Transverse colon (tissue), 3 donors: ENCODE data around the gene MYO5B.
"Not testable (repeated sequence)": the region's sequence is repeated elsewhere in the genome, so short reads cannot be mapped to it uniquely, and the experiment has no call there.

Experiments used
- EP300 ChIP-seq: sonication (generic); formaldehyde crosslinking; IDR thresholded peaks from one replicate; pipeline ENCODE4 v1.6.1; 2017; ENCODE audit warnings: antibody characterized with exemption, low read depth
- POLR2A ChIP-seq: fragments of 450-650 bp; IDR thresholded peaks from one replicate; pipeline ENCODE4 v1.6.1; 2016; ENCODE audit warnings: antibody characterized with exemption, mild to moderate bottlenecking, moderate library complexity
- TF ChIP-seq, protein P1 (sequence below), 5 experiments: fragments of 200-600 bp in 3 of 5; fragments of 450-650 bp in 2 of 5; sonication (generic) in 3 of 5; IDR thresholded peaks; 1 replicate in 2 of 5; 2 replicates in 3 of 5; pipeline ENCODE4 v1.5.1; 2016 to 2017; ENCODE audit warnings: antibody characterized with exemption in 5 of 5, inconsistent platforms in 3 of 5, mild to moderate bottlenecking in 2 of 5, moderate library complexity in 1 of 5

DNA sequence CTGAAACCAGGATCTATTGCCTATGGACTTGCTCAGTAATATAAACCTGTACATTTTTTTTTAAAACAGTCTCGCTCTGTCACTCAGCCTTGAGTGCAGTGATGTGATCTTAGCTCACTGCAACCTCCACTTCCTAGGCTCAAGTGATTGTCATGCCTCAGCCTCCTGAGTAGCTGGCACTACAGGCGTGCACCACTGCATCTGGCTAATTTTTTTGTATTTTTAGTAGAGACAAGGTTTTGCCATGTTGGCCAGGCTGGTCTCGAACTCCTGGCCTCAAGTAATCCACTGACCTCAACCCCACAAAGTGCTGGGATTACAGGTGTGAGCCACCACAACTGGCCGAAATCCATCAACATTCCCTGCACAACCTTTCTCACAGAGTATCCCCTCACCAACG lies 100.2 kb downstream of the MYO5B start:
- TF ChIP-seq POLR2A, EP300: not testable (repeated sequence)
- TF ChIP-seq, protein P1, sequence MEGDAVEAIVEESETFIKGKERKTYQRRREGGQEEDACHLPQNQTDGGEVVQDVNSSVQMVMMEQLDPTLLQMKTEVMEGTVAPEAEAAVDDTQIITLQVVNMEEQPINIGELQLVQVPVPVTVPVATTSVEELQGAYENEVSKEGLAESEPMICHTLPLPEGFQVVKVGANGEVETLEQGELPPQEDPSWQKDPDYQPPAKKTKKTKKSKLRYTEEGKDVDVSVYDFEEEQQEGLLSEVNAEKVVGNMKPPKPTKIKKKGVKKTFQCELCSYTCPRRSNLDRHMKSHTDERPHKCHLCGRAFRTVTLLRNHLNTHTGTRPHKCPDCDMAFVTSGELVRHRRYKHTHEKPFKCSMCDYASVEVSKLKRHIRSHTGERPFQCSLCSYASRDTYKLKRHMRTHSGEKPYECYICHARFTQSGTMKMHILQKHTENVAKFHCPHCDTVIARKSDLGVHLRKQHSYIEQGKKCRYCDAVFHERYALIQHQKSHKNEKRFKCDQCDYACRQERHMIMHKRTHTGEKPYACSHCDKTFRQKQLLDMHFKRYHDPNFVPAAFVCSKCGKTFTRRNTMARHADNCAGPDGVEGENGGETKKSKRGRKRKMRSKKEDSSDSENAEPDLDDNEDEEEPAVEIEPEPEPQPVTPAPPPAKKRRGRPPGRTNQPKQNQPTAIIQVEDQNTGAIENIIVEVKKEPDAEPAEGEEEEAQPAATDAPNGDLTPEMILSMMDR (IDR thresholded peaks at IDR 0.05), result not testable (repeated sequence)
